Measurements from ENCODE around the gene SOX13.

DNA sequence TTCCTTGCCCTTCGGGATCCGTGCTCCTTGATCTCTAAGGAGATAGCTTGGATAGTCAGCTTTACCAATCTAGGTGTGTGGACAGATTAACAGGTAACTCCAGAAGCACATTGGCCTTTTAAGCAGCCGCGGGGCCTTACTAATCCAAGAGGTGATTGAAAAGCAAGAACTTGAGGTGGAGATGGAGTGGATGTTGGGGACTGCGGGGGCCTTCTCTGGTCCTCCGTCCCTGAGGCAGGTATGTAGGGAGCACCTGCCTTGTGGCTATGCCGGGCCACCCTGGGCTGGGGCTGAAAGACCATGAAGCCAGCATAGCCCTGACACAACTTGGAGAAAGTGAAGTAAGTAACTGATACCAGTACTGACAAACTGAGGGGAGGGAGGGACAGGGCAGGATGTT is 10.6 kb downstream of the SOX13 start:
- TF ChIP-seq, protein P1, sequence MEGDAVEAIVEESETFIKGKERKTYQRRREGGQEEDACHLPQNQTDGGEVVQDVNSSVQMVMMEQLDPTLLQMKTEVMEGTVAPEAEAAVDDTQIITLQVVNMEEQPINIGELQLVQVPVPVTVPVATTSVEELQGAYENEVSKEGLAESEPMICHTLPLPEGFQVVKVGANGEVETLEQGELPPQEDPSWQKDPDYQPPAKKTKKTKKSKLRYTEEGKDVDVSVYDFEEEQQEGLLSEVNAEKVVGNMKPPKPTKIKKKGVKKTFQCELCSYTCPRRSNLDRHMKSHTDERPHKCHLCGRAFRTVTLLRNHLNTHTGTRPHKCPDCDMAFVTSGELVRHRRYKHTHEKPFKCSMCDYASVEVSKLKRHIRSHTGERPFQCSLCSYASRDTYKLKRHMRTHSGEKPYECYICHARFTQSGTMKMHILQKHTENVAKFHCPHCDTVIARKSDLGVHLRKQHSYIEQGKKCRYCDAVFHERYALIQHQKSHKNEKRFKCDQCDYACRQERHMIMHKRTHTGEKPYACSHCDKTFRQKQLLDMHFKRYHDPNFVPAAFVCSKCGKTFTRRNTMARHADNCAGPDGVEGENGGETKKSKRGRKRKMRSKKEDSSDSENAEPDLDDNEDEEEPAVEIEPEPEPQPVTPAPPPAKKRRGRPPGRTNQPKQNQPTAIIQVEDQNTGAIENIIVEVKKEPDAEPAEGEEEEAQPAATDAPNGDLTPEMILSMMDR (IDR thresholded peaks at IDR 0.05; ENCODE audit: insufficient read depth, low read length) = no peak
- no peak for TF ChIP-seq POLR2AphosphoS5 (IDR thresholded peaks at IDR 0.05; ENCODE audit: low read depth)
